Measurements from ENCODE around the gene PI4KA.

- TF ChIP-seq, protein P1, sequence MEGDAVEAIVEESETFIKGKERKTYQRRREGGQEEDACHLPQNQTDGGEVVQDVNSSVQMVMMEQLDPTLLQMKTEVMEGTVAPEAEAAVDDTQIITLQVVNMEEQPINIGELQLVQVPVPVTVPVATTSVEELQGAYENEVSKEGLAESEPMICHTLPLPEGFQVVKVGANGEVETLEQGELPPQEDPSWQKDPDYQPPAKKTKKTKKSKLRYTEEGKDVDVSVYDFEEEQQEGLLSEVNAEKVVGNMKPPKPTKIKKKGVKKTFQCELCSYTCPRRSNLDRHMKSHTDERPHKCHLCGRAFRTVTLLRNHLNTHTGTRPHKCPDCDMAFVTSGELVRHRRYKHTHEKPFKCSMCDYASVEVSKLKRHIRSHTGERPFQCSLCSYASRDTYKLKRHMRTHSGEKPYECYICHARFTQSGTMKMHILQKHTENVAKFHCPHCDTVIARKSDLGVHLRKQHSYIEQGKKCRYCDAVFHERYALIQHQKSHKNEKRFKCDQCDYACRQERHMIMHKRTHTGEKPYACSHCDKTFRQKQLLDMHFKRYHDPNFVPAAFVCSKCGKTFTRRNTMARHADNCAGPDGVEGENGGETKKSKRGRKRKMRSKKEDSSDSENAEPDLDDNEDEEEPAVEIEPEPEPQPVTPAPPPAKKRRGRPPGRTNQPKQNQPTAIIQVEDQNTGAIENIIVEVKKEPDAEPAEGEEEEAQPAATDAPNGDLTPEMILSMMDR (IDR thresholded peaks at IDR 0.05), result no peak
- TF ChIP-seq ZFX (IDR thresholded peaks at IDR 0.05; ENCODE audit: borderline replicate concordance), result no peak
Observed at GRCh38 chr22:20904980-20905355, 46.4 kb upstream of the PI4KA start.
